Left ventricle myocardium inferior (tissue), 1 donor: ENCODE measurements around the gene KDELR3. TPM values are rescaled to one million over a fixed set of nuclear protein-coding genes. Genes with fewer than 3 reads are reported as not detected.

ENCODE experiments used
- DNase-seq: peaks from one replicate; pipeline ENCODE4 v3.0.0-alpha.2; 2020
- H3K27ac ChIP-seq: fragments of 200-600 bp; replicated peaks from 2 replicates; pipeline ENCODE4 v1.8.0; 2021
- H3K27me3 ChIP-seq: fragments of 200-600 bp; 2 replicates; pipeline ENCODE4 v1.8.0; 2021; ENCODE audit warnings: low read depth
- H3K36me3 ChIP-seq: fragments of 200-600 bp; 2 replicates; pipeline ENCODE4 v1.8.0; 2021
- H3K4me1 ChIP-seq: fragments of 200-600 bp; 2 replicates; pipeline ENCODE4 v1.8.0; 2021
- H3K4me3 ChIP-seq: fragments of 200-600 bp; 2 replicates; pipeline ENCODE4 v1.8.0; 2021; ENCODE audit warnings: mild to moderate bottlenecking, moderate library complexity
- H3K9me3 ChIP-seq: fragments of 200-600 bp; replicated peaks from 2 replicates; pipeline ENCODE4 v1.8.0; 2021
- intact Hi-C: fragments of 100-400 bp; cut with micrococcal nuclease; formaldehyde crosslinking; loops from one replicate; pipeline ENCODE4 v1.11.0; 2022
- total RNA-seq: library from RNA; stranded (reverse); fragmentation: NEBNext Ultra II Directional; extraction: Animal tissue kit (Norgen Biotek cat#: 25700); gene quantifications from one replicate; pipeline ENCODE4 v1.2.1, GENCODE V29; 2021
- TF ChIP-seq, protein P1 (sequence below): fragments of 200-600 bp; IDR thresholded peaks from 2 replicates; pipeline ENCODE4 v1.8.0; 2021; ENCODE audit warnings: antibody characterized with exemption, mild to moderate bottlenecking, borderline replicate concordance
- donor health status: DM: no; HTN: yes; CAD: no; lungs with severe emphysema.

The KDELR3 gene
- total RNA-seq, 1 donor from 2014 or later, result 6.0 TPM

DNA sequence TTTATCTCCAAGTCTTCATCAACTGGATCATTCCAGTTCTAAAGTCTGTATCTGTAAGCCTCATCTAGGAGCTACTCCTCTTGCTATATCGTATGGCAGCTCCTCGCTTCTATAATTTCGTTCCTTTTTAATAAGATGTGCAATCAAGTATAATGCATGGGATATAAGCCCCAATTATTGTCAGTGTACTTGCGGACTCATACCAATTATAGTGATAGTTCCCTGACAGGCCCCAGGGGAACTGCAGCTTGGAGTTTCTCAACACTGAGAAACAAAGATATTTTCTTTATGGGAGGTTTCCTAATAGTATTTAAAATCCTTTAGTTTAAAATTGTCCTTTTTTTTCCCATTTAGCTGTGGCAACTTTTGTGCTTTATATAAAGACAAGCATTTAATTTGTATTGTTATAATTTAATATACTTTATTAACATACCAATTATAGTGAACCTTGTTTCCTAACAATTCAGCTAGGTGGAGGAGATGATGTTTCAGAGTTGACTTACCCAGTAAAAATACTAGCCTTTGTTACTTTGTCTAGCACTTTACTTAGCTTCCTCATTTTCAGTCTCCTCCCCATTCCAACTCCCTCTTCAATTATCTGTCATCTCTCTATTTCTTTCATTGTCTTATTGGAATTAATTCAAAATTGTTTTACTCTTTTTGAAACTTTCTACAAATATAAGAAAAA is 63.5 kb downstream of the KDELR3 start:
- intact Hi-C loops, result no loop called here
- Histone ChIP-seq H3K27me3 (peaks cover 10% of the 10 kb centered on the region), H3K9me3 (no peaks in the 10 kb centered on the region), H3K27ac (no peak overlapping the region), H3K4me3 (no peak overlapping the region), H3K4me1 (no peaks in the 10 kb centered on the region), H3K36me3 (no peaks in the 10 kb centered on the region)
- DNase-seq, result no peak
- TF ChIP-seq, protein P1, sequence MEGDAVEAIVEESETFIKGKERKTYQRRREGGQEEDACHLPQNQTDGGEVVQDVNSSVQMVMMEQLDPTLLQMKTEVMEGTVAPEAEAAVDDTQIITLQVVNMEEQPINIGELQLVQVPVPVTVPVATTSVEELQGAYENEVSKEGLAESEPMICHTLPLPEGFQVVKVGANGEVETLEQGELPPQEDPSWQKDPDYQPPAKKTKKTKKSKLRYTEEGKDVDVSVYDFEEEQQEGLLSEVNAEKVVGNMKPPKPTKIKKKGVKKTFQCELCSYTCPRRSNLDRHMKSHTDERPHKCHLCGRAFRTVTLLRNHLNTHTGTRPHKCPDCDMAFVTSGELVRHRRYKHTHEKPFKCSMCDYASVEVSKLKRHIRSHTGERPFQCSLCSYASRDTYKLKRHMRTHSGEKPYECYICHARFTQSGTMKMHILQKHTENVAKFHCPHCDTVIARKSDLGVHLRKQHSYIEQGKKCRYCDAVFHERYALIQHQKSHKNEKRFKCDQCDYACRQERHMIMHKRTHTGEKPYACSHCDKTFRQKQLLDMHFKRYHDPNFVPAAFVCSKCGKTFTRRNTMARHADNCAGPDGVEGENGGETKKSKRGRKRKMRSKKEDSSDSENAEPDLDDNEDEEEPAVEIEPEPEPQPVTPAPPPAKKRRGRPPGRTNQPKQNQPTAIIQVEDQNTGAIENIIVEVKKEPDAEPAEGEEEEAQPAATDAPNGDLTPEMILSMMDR, result no peak

Other genes with a start within 250 kb of the KDELR3 start
- gene TMEM184B, start 195.1 kb upstream of the KDELR3 start, total RNA-seq, result 50.6 TPM
- 76.1 TPM for gene CSNK1E, start 150.7 kb upstream of the KDELR3 start, total RNA-seq
- 45.7 TPM for gene KCNJ4, start 12.9 kb upstream of the KDELR3 start, total RNA-seq
- 228 TPM for gene DDX17, start 38.2 kb downstream of the KDELR3 start, total RNA-seq
- gene DMC1, start 102.1 kb downstream of the KDELR3 start, total RNA-seq, result 1.0 TPM
- 1.0 TPM for gene FAM227A, start 188.3 kb downstream of the KDELR3 start, total RNA-seq
- gene CBY1, start 188.5 kb downstream of the KDELR3 start, total RNA-seq, result 44.4 TPM
- 66.6 TPM for gene TOMM22, start 213.9 kb downstream of the KDELR3 start, total RNA-seq
- 18.7 TPM for gene JOSD1, start 232.8 kb downstream of the KDELR3 start, total RNA-seq
- 28.9 TPM for gene GTPBP1, start 237.8 kb downstream of the KDELR3 start, total RNA-seq